ENCODE measurements around the gene ESYT3.

ESYT3 gene

GRCh38 chr3:138417559-138417982, 16.8 kb upstream of the ESYT3 start:
- no peaks in the 10 kb centered on the region for H3K79me2 ChIP-seq (ENCODE audit: low read length)
- peak overlapping the region; percentile 27; the same call in 1 of the 2 replicates for H3K4me2 ChIP-seq (ENCODE audit: low read length)
- H3K4me1 ChIP-seq (ENCODE audit: low read length), result peaks cover 14% of the 10 kb centered on the region
- no peaks in the 10 kb centered on the region for H3K9me3 ChIP-seq (ENCODE audit: insufficient read depth, low read length)
- no peaks in the 10 kb centered on the region for H3K36me3 ChIP-seq (replicated peaks; ENCODE audit: low read depth, low read length)
- no peak overlapping the region for H3K9ac ChIP-seq (ENCODE audit: low read length)
- peaks cover 12% of the 10 kb centered on the region for H3K27me3 ChIP-seq (ENCODE audit: low read depth, low read length)
- TF ChIP-seq EZH2phosphoT487 (IDR thresholded peaks at IDR 0.05; ENCODE audit: low read depth) (no peak), CTCF (IDR thresholded peaks at IDR 0.05; ENCODE audit: low read depth, low read length) (peak; percentile 89)
- H3K27ac ChIP-seq (ENCODE audit: low read length), result no peak overlapping the region
- no peak overlapping the region for H2AFZ ChIP-seq (ENCODE audit: low read depth, low read length)
- no peak overlapping the region for H3K4me3 ChIP-seq (ENCODE audit: low read length)
- no peaks in the 10 kb centered on the region for H4K20me1 ChIP-seq (ENCODE audit: insufficient read depth, low read length)

DNA sequence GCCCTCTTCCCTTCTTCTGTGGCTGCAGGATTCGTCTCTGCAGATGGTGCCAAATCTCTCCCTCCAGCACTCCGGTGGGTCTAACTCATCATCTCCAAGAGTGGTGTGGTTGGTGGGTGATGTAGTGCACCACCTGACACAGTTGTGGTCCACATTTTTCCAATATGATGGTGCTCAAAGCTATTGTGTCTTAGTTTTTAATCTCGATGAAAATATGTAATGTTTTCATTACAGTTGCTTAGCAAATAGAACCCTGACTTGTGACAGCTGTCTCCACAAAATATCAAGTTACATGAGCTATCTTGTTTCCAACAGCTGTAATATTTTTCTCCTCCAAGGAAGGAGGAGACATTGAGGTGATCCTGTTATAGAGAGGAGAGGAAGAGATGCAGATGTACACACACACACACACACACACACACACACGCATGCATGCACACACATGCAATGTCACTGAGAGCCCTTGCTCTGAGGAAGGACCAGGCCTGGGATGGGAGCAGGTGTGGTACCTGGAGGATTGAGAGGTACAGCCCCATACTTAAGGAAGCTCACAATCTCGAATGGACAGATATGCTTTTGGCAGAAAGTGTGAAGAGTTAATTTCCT, 15.7 kb upstream of the ESYT3 start:
- H3K4me1 ChIP-seq (ENCODE audit: low read length), result peaks cover 14% of the 10 kb centered on the region
- H4K20me1 ChIP-seq (ENCODE audit: insufficient read depth, low read length), result no peaks in the 10 kb centered on the region
- no peaks in the 10 kb centered on the region for H3K79me2 ChIP-seq (ENCODE audit: low read length)
- H3K27me3 ChIP-seq (ENCODE audit: low read depth, low read length), result peaks cover 12% of the 10 kb centered on the region
- H3K9me3 ChIP-seq (ENCODE audit: insufficient read depth, low read length), result no peaks in the 10 kb centered on the region
- TF ChIP-seq CTCF (IDR thresholded peaks at IDR 0.05; ENCODE audit: low read depth, low read length) (no peak), EZH2phosphoT487 (IDR thresholded peaks at IDR 0.05; ENCODE audit: low read depth) (no peak)
- H3K4me3 ChIP-seq (ENCODE audit: low read length), result no peak overlapping the region
- H3K27ac ChIP-seq (ENCODE audit: low read length), result no peak overlapping the region
- no peaks in the 10 kb centered on the region for H3K36me3 ChIP-seq (replicated peaks; ENCODE audit: low read depth, low read length)
- no peak overlapping the region for H2AFZ ChIP-seq (ENCODE audit: low read depth, low read length)
- no peak overlapping the region for H3K9ac ChIP-seq (ENCODE audit: low read length)
- H3K4me2 ChIP-seq (ENCODE audit: low read length), result no peak overlapping the region

DNA sequence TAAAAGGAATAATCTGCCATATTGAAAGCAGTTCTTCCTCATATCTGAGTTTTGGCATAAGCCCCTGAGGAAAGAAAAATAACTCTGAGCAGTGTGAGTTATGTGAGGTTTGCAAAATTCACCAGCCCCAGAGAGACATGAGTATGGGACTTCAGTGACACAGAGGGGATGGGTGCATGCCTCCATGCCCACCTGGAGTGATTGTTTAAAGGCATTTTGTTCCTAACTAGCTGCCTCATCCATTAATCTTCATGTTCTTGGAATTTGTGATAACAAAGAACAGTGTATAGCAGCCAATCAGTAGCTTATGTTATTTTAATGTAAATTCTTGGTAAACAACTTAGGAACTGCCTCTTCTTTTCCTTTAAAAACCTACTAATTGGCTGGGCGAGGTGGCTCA, 11.1 kb upstream of the ESYT3 start:
- 0 out of 2 replicates have a peak, but pooled peaks cover under 1% of the 10 kb centered on the region for H3K27me3 ChIP-seq (ENCODE audit: low read depth, low read length)
- no peaks in the 10 kb centered on the region for H3K4me1 ChIP-seq (ENCODE audit: low read length)
- no peak overlapping the region for H3K4me2 ChIP-seq (ENCODE audit: low read length)
- H3K9ac ChIP-seq (ENCODE audit: low read length), result no peak overlapping the region
- no peaks in the 10 kb centered on the region for H3K9me3 ChIP-seq (ENCODE audit: insufficient read depth, low read length)
- H3K4me3 ChIP-seq (ENCODE audit: low read length), result no peak overlapping the region
- no peaks in the 10 kb centered on the region for H3K79me2 ChIP-seq (ENCODE audit: low read length)
- TF ChIP-seq EZH2phosphoT487 (IDR thresholded peaks at IDR 0.05; ENCODE audit: low read depth) (no peak), CTCF (IDR thresholded peaks at IDR 0.05; ENCODE audit: low read depth, low read length) (no peak)
- no peaks in the 10 kb centered on the region for H3K36me3 ChIP-seq (replicated peaks; ENCODE audit: low read depth, low read length)
- H4K20me1 ChIP-seq (ENCODE audit: insufficient read depth, low read length), result no peaks in the 10 kb centered on the region
- H3K27ac ChIP-seq (ENCODE audit: low read length), result no peak overlapping the region
- H2AFZ ChIP-seq (ENCODE audit: low read depth, low read length), result no peak overlapping the region

DNA sequence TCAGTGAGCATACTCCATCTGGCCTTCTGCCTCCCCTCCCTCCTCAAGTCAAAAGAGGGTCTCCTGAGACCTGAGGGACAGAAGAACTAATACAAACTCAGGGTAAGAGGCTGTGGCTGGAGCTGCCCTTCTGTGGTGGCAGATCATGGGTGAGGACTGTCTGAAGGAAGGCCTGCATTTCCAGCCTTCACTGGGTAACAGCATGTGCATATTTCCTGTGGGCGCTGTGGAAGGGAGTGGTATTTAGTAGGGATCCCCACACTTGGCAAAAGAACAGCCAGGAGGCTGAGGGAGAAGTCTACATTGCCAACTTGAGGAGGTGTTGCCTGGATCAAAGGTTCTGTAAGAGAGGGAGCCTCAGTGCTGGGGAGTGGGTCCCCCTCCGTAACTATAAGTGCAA, 10.1 kb upstream of the ESYT3 start:
- TF ChIP-seq CTCF (IDR thresholded peaks at IDR 0.05; ENCODE audit: low read depth, low read length), result no peak
- no peak for TF ChIP-seq EZH2phosphoT487 (IDR thresholded peaks at IDR 0.05; ENCODE audit: low read depth)
- H4K20me1 ChIP-seq (ENCODE audit: insufficient read depth, low read length), result no peaks in the 10 kb centered on the region

More for the DNA sequence above, 10.1 kb upstream of the ESYT3 start:
- Histone ChIP-seq H3K4me1 (ENCODE audit: low read length) (no peaks in the 10 kb centered on the region), H3K4me2 (ENCODE audit: low read length) (no peak overlapping the region), H3K27ac (ENCODE audit: low read length) (no peak overlapping the region), H2AFZ (ENCODE audit: low read depth, low read length) (no peak overlapping the region), H3K79me2 (ENCODE audit: low read length) (no peaks in the 10 kb centered on the region), H3K4me3 (ENCODE audit: low read length) (no peak overlapping the region), H3K9ac (ENCODE audit: low read length) (no peak overlapping the region), H3K9me3 (ENCODE audit: insufficient read depth, low read length) (no peaks in the 10 kb centered on the region), H3K36me3 (replicated peaks; ENCODE audit: low read depth, low read length) (no peaks in the 10 kb centered on the region), H3K27me3 (ENCODE audit: low read depth, low read length) (peaks cover 4% of the 10 kb centered on the region; the same call in 1 of the 2 replicates)

All from OCI-LY3 (cell line).